Fibroblast of skin of back (primary cell): ENCODE data around the gene OTOA.
"Not testable (repeated sequence)": the region's sequence is repeated elsewhere in the genome, so short reads cannot be mapped to it uniquely, and the experiment has no call there.

Experiments used
- DNase-seq: peaks from one replicate; pipeline ENCODE4 v3.0.0-alpha.2; 2013

The OTOA gene

GRCh38 chr16:21641916-21642315 is 21.9 kb upstream of the OTOA start:
- no peak for DNase-seq

- no peak for DNase-seq
Measured at GRCh38 chr16:21642861-21643260, 20.9 kb upstream of the OTOA start.

GRCh38 chr16:21643785-21644184 is 20.0 kb upstream of the OTOA start:
- DNase-seq, result no peak

GRCh38 chr16:21644674-21645073 is 19.1 kb upstream of the OTOA start:
- DNase-seq, result no peak

GRCh38 chr16:21645261-21645721 is 18.5 kb upstream of the OTOA start:
- peak; percentile 15 for DNase-seq

- DNase-seq, result no peak
Measured at GRCh38 chr16:21646091-21646490, 17.7 kb upstream of the OTOA start.

GRCh38 chr16:21646721-21647561 is 16.8 kb upstream of the OTOA start:
- DNase-seq, result no peak

GRCh38 chr16:21647562-21648164 is 16.1 kb upstream of the OTOA start:
- DNase-seq, result no peak

GRCh38 chr16:21649826-21650406 is 13.9 kb upstream of the OTOA start:
- DNase-seq, result not testable (repeated sequence)

- DNase-seq, result no peak
Measured at GRCh38 chr16:21650521-21650920, 13.2 kb upstream of the OTOA start.

- DNase-seq, result no peak
Measured at GRCh38 chr16:21651515-21651914, 12.3 kb upstream of the OTOA start.

- no peak for DNase-seq
Measured at GRCh38 chr16:21652453-21652852, 11.3 kb upstream of the OTOA start, which contains the start of gene IGSF6. Gene IGSF6 (minus strand): TSS chr16:21652608. CDS start chr16:21652598, 10 bp downstream.

- DNase-seq, result no peak
Measured at GRCh38 chr16:21653571-21653970, 10.2 kb upstream of the OTOA start.

- no peak for DNase-seq
Measured at GRCh38 chr16:21654466-21654865, 9.3 kb upstream of the OTOA start.

- DNase-seq, result no peak
Measured at GRCh38 chr16:21654881-21655280, 8.9 kb upstream of the OTOA start.

GRCh38 chr16:21656795-21657768 is 6.7 kb upstream of the OTOA start:
- DNase-seq, result peak; percentile 56

- DNase-seq, result no peak
Measured at GRCh38 chr16:21659124-21659523, 4.6 kb upstream of the OTOA start.

- DNase-seq, result no peak
Measured at GRCh38 chr16:21664801-21665492, 1.2 kb downstream of the OTOA start.

- DNase-seq, result no peak
Measured at GRCh38 chr16:21666772-21667171, 3.0 kb downstream of the OTOA start.

- no peak for DNase-seq
Measured at GRCh38 chr16:21667575-21667974, 3.8 kb downstream of the OTOA start.

GRCh38 chr16:21673469-21673868 is 9.7 kb downstream of the OTOA start:
- DNase-seq, result no peak

- DNase-seq, result not testable (repeated sequence)
Measured at GRCh38 chr16:21674456-21674855, 10.7 kb downstream of the OTOA start.
